IMR-90 (cell line): Measurements from ENCODE around the gene ABR. TPM values are rescaled to one million over a fixed set of nuclear protein-coding genes. Genes with fewer than 3 reads are reported as not detected.

ENCODE experiments used
- ATAC-seq: fragments of 200-7000 bp; cut with Tn5 transposase; 2 replicates; pipeline ENCODE4 v1.9.1; 2020; ENCODE audit warnings: low read depth, mild to moderate bottlenecking, moderate library complexity
- BruUV-seq: library from RNA; stranded (reverse); fragments of 400-500 nt; replicated peaks from 2 replicates; lab custom pipeline; 2021; lab: Mats Ljungman, UMichigan
- CTCF ChIA-PET: fragments of 300-600 bp; formaldehyde crosslinking; extraction: SDS; loops from one replicate; lab custom pipeline; 2021; ENCODE audit warnings: antibody characterized with exemption; lab: Yijun Ruan, JAX
- POLR2A ChIA-PET: fragments of 300-600 bp; sonication (Branson Sonifier 250); formaldehyde crosslinking; loops from one replicate; lab custom pipeline; 2022; ENCODE audit warnings: antibody characterized with exemption; ENCODE audit not compliant: unreplicated experiment; lab: Charles Lee
- DNase-seq: peaks from one replicate; pipeline ENCODE4 v3.0.0; 2013
- H2AFZ ChIP-seq: replicated peaks from 2 replicates; pipeline ENCODE3; 2013; ENCODE audit warnings: low read length, mild to moderate bottlenecking; ENCODE audit not compliant: poor library complexity
- H2AK5ac ChIP-seq: 2 replicates; pipeline ENCODE4 v1.6.1; 2013; ENCODE audit warnings: low read depth, low read length, inconsistent platforms
- H2AK9ac ChIP-seq: replicated peaks from 2 replicates; pipeline ENCODE3; 2013; ENCODE audit warnings: mild to moderate bottlenecking, low read depth, low read length, moderate library complexity; ENCODE audit not compliant: poor library complexity
- H2BK120ac ChIP-seq: 2 replicates; pipeline ENCODE4 v1.6.1; 2013; ENCODE audit warnings: low read depth, low read length, inconsistent platforms
- H2BK15ac ChIP-seq: 3 replicates; pipeline ENCODE4 v1.6.1; 2013; ENCODE audit warnings: low read depth, low read length, inconsistent platforms
- H2BK20ac ChIP-seq: 2 replicates; pipeline ENCODE4 v1.6.1; 2013; ENCODE audit warnings: low read depth, mild to moderate bottlenecking, inconsistent platforms, low read length, moderate library complexity
- H2BK5ac ChIP-seq: 2 replicates; pipeline ENCODE4 v1.6.1; 2013; ENCODE audit warnings: mild to moderate bottlenecking, low read depth, low read length, inconsistent platforms; ENCODE audit not compliant: poor library complexity, severe bottlenecking
- H3K14ac ChIP-seq: replicated peaks from 2 replicates; pipeline ENCODE4 v1.6.1; 2013; ENCODE audit warnings: low read depth, low read length, inconsistent platforms
- H3K18ac ChIP-seq: 2 replicates; pipeline ENCODE4 v1.6.1; 2013; ENCODE audit warnings: low read depth, low read length, control low read depth
- H3K23ac ChIP-seq: 2 replicates; pipeline ENCODE4 v1.6.1; 2013; ENCODE audit warnings: low read depth, low read length, inconsistent platforms
- H3K27ac ChIP-seq: 2 replicates; pipeline ENCODE4 v1.5.1; 2013; ENCODE audit warnings: mild to moderate bottlenecking, control low read depth, low read length; ENCODE audit not compliant: insufficient read depth
- H3K27me3 ChIP-seq: 2 replicates; pipeline ENCODE4 v1.6.1; 2013; ENCODE audit warnings: low read length; ENCODE audit not compliant: control insufficient read depth, insufficient read depth
- H3K36me3 ChIP-seq: 2 replicates; pipeline ENCODE4 v1.6.1; 2013; ENCODE audit warnings: low read length, mixed read lengths; ENCODE audit not compliant: control insufficient read depth, insufficient read depth
- H3K4ac ChIP-seq: 2 replicates; pipeline ENCODE4 v1.6.1; 2013; ENCODE audit warnings: low read depth, low read length, inconsistent platforms
- H3K4me1 ChIP-seq: 2 replicates; pipeline ENCODE4 v1.6.1; 2013; ENCODE audit warnings: low read length, mixed read lengths; ENCODE audit not compliant: control insufficient read depth, insufficient read depth
- H3K4me2 ChIP-seq: 2 replicates; pipeline ENCODE4 v1.6.1; 2013; ENCODE audit warnings: low read depth, mild to moderate bottlenecking, control low read depth, low read length, moderate library complexity
- H3K4me3 ChIP-seq: 2 replicates; pipeline ENCODE4 v1.5.1; 2013; ENCODE audit warnings: low read depth, mild to moderate bottlenecking, control low read depth, low read length, moderate library complexity; ENCODE audit not compliant: insufficient read depth
- H3K56ac ChIP-seq: 2 replicates; pipeline ENCODE4 v1.6.1; 2013; ENCODE audit warnings: low read length, inconsistent platforms; ENCODE audit not compliant: insufficient read depth; ENCODE audit errors: extremely low read depth
- H3K79me1 ChIP-seq, 2 experiments: 2 replicates each; pipeline ENCODE4 v1.6.1; 2013; ENCODE audit warnings: low read length in 2 of 2, inconsistent platforms in 1 of 2, low read depth in 1 of 2
- H3K9ac ChIP-seq: 2 replicates; pipeline ENCODE4 v1.6.1; 2013; ENCODE audit warnings: low read depth, low read length, control low read depth
- H3K9me1 ChIP-seq: 2 replicates; pipeline ENCODE4 v1.6.1; 2013; ENCODE audit warnings: low read length, inconsistent platforms; ENCODE audit not compliant: insufficient read depth
- H3K9me3 ChIP-seq: 2 replicates; pipeline ENCODE4 v1.6.1; 2013; ENCODE audit warnings: low read length; ENCODE audit not compliant: control insufficient read depth, insufficient read depth
- H4K20me1 ChIP-seq: 2 replicates; pipeline ENCODE4 v1.6.1; 2013; ENCODE audit warnings: low read length, inconsistent platforms; ENCODE audit not compliant: insufficient read depth
- H4K5ac ChIP-seq: 2 replicates; pipeline ENCODE4 v1.6.1; 2013; ENCODE audit warnings: mild to moderate bottlenecking, low read depth, low read length, control low read depth
- H4K8ac ChIP-seq, 2 experiments: 2 replicates each; pipeline ENCODE4 v1.6.1; 2013; ENCODE audit warnings: low read depth in 2 of 2, low read length in 2 of 2, control low read depth in 1 of 2, inconsistent platforms in 1 of 2
- H4K91ac ChIP-seq: 2 replicates; pipeline ENCODE4 v1.6.1; 2013; ENCODE audit warnings: low read depth, low read length, inconsistent platforms; ENCODE audit not compliant: insufficient read depth
- BHLHE40 ChIP-seq: fragments of 150-350 bp; IDR thresholded peaks from 2 replicates; pipeline ENCODE4 v1.6.1; 2016; ENCODE audit warnings: mild to moderate bottlenecking, low read depth, low read length
- CEBPB ChIP-seq: IDR thresholded peaks from 2 replicates; pipeline ENCODE4 v1.6.1; 2012; ENCODE audit warnings: low read depth, low read length, improper control_type of control experiment
- CHD1 ChIP-seq: IDR thresholded peaks from 2 replicates; pipeline ENCODE4 v1.6.1; 2012; ENCODE audit warnings: low read depth, low read length, improper control_type of control experiment
- FOS ChIP-seq: fragments of 150-350 bp; IDR thresholded peaks from 2 replicates; pipeline ENCODE4 v1.6.1; 2016; ENCODE audit warnings: low read depth, low read length
- MAFK ChIP-seq: IDR thresholded peaks from 2 replicates; pipeline ENCODE4 v1.6.1; 2012; ENCODE audit warnings: low read depth, low read length, improper control_type of control experiment
- MXI1 ChIP-seq: IDR thresholded peaks from 2 replicates; pipeline ENCODE4 v1.6.1; 2012; ENCODE audit warnings: low read depth, mild to moderate bottlenecking, low read length, moderate library complexity, borderline replicate concordance
- NFE2L2 ChIP-seq: fragments of 150-350 bp; IDR thresholded peaks from 2 replicates; pipeline ENCODE4 v1.6.1; 2016; ENCODE audit warnings: low read depth, mild to moderate bottlenecking, low read length
- POLR2A ChIP-seq: IDR thresholded peaks from 2 replicates; pipeline ENCODE4 v1.6.1; 2012; ENCODE audit warnings: mild to moderate bottlenecking, low read depth, low read length
- RCOR1 ChIP-seq: IDR thresholded peaks from 2 replicates; pipeline ENCODE4 v1.6.1; 2012; ENCODE audit warnings: mild to moderate bottlenecking, low read length, improper control_type of control experiment; ENCODE audit not compliant: insufficient replicate concordance
- RFX5 ChIP-seq: IDR thresholded peaks from 2 replicates; pipeline ENCODE4 v1.8.0; 2012; ENCODE audit warnings: low read depth, mild to moderate bottlenecking, low read length, moderate library complexity
- WGBS, 2 experiments: methylation state at CpG; one replicate each; pipeline versions ENCODE4 v1.1.5 to v1.1.7; 2013; ENCODE audit warnings: missing lambda C conversion rate in 2 of 2; ENCODE audit not compliant: insufficient read length in 1 of 2; ENCODE audit errors: extremely low coverage in 2 of 2; 5-methylcytosine and 5-hydroxymethylcytosine counted together
- dilution Hi-C: fragments of 300-500 bp; cut with HindIII; formaldehyde crosslinking; loops from one replicate; pipeline ENCODE4 v1.14.3; 2018; ENCODE audit warnings: low sequenced_read_pairs; ENCODE audit not compliant: unreplicated experiment
- in situ Hi-C: fragments of 300-500 bp; cut with MboI; formaldehyde crosslinking; loops from 3 replicates; pipeline ENCODE4 v1.14.3; 2019; ENCODE audit warnings: low sequenced_read_pairs, inconsistent platforms, mixed read lengths
- intact Hi-C: fragments of 100-400 bp; cut with micrococcal nuclease; formaldehyde crosslinking; loops from 2 replicates; pipeline ENCODE4 v1.10.0; 2022
- polyA plus RNA-seq, 3 experiments: library from polyadenylated mRNA; depleted of rRNA; stranded (reverse); fragments of >200 nt; gene quantifications; 2 replicates each; pipeline ENCODE4 v1.2.3, GENCODE V29; 2012; ENCODE audit warnings: low replicate concordance in 1 of 3
- total RNA-seq: library from RNA; depleted of rRNA; stranded (reverse); fragments of >200 nt; gene quantifications from 2 replicates; pipeline ENCODE4 v1.2.3, GENCODE V29; 2012
- TF ChIP-seq, protein P1 (sequence below): fragments of 150-350 bp; IDR thresholded peaks from 2 replicates; pipeline ENCODE4 v1.6.1; 2017; ENCODE audit warnings: mild to moderate bottlenecking, antibody characterized with exemption, low read length, low read depth
- TF ChIP-seq, protein P2 (sequence below): conservative IDR thresholded peaks from 2 replicates; pipeline ENCODE4 v1.5.1; 2012; ENCODE audit warnings: mild to moderate bottlenecking, low read depth, low read length, improper control_type of control experiment
- TF ChIP-seq, protein P3 (sequence below): fragments of 150-350 bp; IDR thresholded peaks from 2 replicates; pipeline ENCODE4 v1.6.1; 2016; ENCODE audit warnings: low read depth, mild to moderate bottlenecking, low read length, moderate library complexity, borderline replicate concordance

ABR gene
- total and polyA plus RNA-seq, 2 of the 4 experiments (the other 2 are of a cell fraction): 28.3 to 79.7 TPM

GRCh38 chr17:1186923-1187771 lies 7.4 kb upstream of the ABR start:
- peaks cover 20% of the 10 kb centered on the region for H3K27me3 ChIP-seq
- H2BK120ac ChIP-seq: no peak overlapping the region
- H3K27ac ChIP-seq: no peak overlapping the region
- intact Hi-C loops: loop anchor here (1.0 to 5.0 kb wide), 4 partner anchors 50 to 126 kb away; no protein-coding TSS in a partner anchor
- ATAC-seq (peak; percentile 97), DNase-seq (peak; percentile 84)
- WGBS, 2 experiments: 34% methylated on average over 5 of the region's 34 CpGs; no CpG with 5 or more reads in 1 of the 2 experiments
- ChIA-PET POLR2A (no interaction called here), CTCF (interaction anchor here (0.7 to 1.0 kb wide), 6 partner anchors 10 to 65 kb away, joined by 3 to 11 read pairs (median 6); no protein-coding TSS in a partner anchor)
- no peaks in the 10 kb centered on the region for H3K9me3 ChIP-seq
- H4K5ac ChIP-seq: no peak overlapping the region
- H3K56ac ChIP-seq: no peak overlapping the region
- H2AFZ ChIP-seq: peak overlapping the region; percentile 92
- no peaks in the 10 kb centered on the region for H3K79me1 ChIP-seq
- no peak overlapping the region for H3K4me3 ChIP-seq
- H2AK5ac ChIP-seq: no peak overlapping the region
- H4K20me1 ChIP-seq: 0 out of 2 replicates have a peak, but pooled peaks cover 2% of the 10 kb centered on the region
- BruUV-seq: no TSS peak
- H3K4me2 ChIP-seq: no peak overlapping the region
- H4K91ac ChIP-seq: no peak overlapping the region
- H3K14ac ChIP-seq: no peak overlapping the region
- H3K9ac ChIP-seq: no peak overlapping the region
- peaks cover 6% of the 10 kb centered on the region for H3K4me1 ChIP-seq
- 0 out of 2 replicates have a peak overlapping the region, but pooled peaks have one; percentile 13 for H3K4ac ChIP-seq
- no peak overlapping the region for H2BK15ac ChIP-seq
- in situ Hi-C loops: loop anchor here (5.0 kb wide), 1 partner anchor 45 kb away; no protein-coding TSS in a partner anchor
- H3K18ac ChIP-seq: no peak overlapping the region
- H3K9me1 ChIP-seq: peaks cover 4% of the 10 kb centered on the region
- H2BK20ac ChIP-seq: no peak overlapping the region
- no peak overlapping the region for H2BK5ac ChIP-seq
- H3K23ac ChIP-seq: no peak overlapping the region
- no peaks in the 10 kb centered on the region for H3K36me3 ChIP-seq
- peak overlapping the region; percentile 80 for H2AK9ac ChIP-seq
- peak overlapping the region in 1 of 2 experiments; percentile 47; a peak in 1 of 4 replicates for H4K8ac ChIP-seq
- dilution Hi-C loops: no loop called here
- TF ChIP-seq POLR2A (0 out of 2 replicates have a peak, but pooled peaks have one; percentile 35), MAFK (no peak), RFX5 (no peak), MXI1 (no peak), CHD1 (no peak), FOS (no peak), RCOR1 (no peak), CEBPB (no peak), NFE2L2 (no peak), BHLHE40 (no peak)
- TF ChIP-seq, protein P1, sequence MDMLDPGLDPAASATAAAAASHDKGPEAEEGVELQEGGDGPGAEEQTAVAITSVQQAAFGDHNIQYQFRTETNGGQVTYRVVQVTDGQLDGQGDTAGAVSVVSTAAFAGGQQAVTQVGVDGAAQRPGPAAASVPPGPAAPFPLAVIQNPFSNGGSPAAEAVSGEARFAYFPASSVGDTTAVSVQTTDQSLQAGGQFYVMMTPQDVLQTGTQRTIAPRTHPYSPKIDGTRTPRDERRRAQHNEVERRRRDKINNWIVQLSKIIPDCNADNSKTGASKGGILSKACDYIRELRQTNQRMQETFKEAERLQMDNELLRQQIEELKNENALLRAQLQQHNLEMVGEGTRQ: no peak
- TF ChIP-seq, protein P2, sequence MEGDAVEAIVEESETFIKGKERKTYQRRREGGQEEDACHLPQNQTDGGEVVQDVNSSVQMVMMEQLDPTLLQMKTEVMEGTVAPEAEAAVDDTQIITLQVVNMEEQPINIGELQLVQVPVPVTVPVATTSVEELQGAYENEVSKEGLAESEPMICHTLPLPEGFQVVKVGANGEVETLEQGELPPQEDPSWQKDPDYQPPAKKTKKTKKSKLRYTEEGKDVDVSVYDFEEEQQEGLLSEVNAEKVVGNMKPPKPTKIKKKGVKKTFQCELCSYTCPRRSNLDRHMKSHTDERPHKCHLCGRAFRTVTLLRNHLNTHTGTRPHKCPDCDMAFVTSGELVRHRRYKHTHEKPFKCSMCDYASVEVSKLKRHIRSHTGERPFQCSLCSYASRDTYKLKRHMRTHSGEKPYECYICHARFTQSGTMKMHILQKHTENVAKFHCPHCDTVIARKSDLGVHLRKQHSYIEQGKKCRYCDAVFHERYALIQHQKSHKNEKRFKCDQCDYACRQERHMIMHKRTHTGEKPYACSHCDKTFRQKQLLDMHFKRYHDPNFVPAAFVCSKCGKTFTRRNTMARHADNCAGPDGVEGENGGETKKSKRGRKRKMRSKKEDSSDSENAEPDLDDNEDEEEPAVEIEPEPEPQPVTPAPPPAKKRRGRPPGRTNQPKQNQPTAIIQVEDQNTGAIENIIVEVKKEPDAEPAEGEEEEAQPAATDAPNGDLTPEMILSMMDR: peak; percentile 98
- TF ChIP-seq, protein P3, sequence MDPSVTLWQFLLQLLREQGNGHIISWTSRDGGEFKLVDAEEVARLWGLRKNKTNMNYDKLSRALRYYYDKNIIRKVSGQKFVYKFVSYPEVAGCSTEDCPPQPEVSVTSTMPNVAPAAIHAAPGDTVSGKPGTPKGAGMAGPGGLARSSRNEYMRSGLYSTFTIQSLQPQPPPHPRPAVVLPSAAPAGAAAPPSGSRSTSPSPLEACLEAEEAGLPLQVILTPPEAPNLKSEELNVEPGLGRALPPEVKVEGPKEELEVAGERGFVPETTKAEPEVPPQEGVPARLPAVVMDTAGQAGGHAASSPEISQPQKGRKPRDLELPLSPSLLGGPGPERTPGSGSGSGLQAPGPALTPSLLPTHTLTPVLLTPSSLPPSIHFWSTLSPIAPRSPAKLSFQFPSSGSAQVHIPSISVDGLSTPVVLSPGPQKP: no peak
